Left cardiac atrium (tissue), 4 donors: ENCODE measurements around the gene NYAP1. TPM values are rescaled to one million over a fixed set of nuclear protein-coding genes. Genes with fewer than 3 reads are reported as not detected.
"Not testable (repeated sequence)": the region's sequence is repeated elsewhere in the genome, so short reads cannot be mapped to it uniquely, and the experiment has no call there.

Source experiments
- ATAC-seq, 2 donors: fragments of 200-7000 bp; cut with Tn5 transposase; one replicate each; pipeline ENCODE4 v1.9.1; 2020; ENCODE audit warnings: mild to moderate bottlenecking in 2 of 2, moderate library complexity in 2 of 2
- DNase-seq: peaks from one replicate; pipeline ENCODE4 v3.0.0-alpha.2; 2020
- intact Hi-C, 2 donors: fragments of 100-400 bp; cut with DNase I; formaldehyde crosslinking; loops; one replicate each; pipeline versions ENCODE4 v1.14.1 to v1.15.1; 2022 to 2023
- total RNA-seq, 2 donors: library from RNA; stranded (reverse); fragmentation: NEBNext Ultra II Directional; extraction: Animal tissue kit (Norgen Biotek cat#: 25700); gene quantifications; one replicate each; pipeline ENCODE4 v1.2.1, GENCODE V29; 2021
- donor health status: DM: no; HTN: yes; CAD: no.
- donor health status: DM: no; HTN: yes; CAD: no; lungs with severe emphysema.
- donor health status: DM: yes; HTN: yes; CAD: no.
- donor health status: Dilated cardiomyopathy.

NYAP1 gene
- total RNA-seq, 2 donors from 2014 or later: 0.59 to 0.97 TPM

DNA sequence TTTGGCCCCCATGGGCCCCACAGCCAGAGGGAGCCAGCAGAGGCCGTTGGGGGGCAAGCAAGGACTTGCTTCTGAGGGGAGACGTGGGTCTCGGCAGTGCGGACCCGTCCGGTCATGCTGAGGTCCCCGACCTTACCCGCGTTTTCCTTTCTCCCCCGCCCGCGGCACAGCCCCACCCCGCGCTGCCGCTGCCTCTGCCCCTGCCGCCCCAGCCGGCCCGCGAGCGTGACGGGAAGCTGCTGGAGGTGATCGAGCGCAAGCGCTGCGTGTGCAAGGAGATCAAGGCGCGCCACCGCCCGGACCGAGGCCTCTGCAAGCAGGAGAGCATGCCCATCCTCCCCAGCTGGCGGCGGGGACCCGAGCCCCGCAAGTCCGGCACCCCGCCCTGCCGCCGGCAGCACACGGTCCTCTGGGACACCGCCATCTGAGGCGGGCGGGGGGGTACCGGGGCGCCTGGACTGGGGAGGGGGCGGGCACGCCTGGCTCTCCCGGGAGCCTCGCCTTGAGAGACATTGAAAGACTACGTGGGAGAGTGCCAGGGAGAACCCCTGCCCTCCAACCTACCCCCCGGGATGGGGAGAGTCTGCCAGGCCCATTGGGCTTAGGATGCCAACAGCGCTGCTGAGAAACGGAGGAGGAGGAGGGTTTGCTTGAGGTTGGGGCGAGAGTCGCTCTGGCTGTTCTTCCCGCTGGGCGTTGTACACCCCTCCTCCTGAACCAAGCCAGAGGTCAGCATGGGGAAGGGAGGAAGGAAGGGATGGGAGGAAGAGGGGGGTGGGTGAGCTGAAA, 9.9 kb downstream of the NYAP1 start:
- peak; percentile 61 for DNase-seq
- intact Hi-C loops: no loop called here
- ATAC-seq: peak; percentile 67 to 80

DNA sequence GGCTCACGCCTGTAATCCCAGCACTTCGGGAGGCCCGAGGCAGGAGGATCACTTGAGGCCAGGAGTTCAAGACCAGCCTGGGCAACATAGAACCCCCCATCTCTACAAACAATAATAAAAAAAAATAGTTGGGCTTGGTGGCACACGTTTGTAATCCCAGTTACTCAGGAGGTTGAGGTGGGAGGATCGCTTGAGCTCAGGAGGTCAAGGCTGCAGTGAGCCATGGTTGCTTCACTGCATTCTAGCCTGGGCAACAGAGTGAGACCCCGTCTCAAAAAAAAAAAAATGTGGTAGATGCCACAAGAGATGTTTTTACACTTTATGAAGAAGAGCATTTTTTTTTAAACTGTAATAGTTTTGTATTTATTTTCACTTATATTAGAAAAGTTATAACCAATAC, 12.8 kb downstream of the NYAP1 start:
- no peak for ATAC-seq
- intact Hi-C loops: no loop called here
- no peak for DNase-seq

DNA sequence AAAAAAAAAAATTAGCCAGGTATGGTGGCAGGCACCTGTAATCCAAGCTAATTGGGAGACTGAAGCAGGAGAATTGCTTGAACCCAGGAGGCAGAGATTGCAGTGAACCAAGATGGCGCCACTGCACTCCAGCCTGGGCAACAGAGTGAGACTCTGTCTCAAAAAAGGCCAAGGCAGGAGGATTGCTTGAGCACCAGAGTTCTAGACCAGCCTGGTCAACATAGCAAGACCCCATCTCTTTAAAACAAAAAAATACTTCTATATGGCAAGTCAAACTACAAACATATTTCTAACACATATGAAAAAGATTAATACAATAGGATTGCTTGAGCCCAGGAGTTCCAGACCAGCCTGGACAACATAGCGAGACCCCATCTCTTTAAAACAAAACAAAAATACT, 17.0 kb downstream of the NYAP1 start:
- DNase-seq, intact Hi-C loops, ATAC-seq: not testable (repeated sequence)

DNA sequence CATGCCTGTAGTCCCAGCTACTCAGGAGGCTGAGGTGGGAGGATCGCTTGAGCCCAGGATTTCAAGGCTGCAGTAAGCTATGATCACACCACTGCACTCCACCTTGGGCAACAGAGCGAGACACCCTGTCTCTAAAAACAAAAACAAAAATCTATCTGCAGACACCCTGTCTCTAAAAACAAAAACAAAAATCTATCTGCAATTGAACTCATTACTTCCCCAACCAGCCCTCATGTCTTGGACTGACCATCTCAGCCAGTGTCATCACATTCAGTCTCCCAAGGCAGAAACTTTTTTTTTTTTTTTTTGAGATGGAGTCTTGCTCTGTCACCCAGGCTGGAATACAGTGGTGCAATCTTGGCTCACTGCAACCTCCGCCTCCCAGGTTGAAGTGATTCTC, 20.3 kb downstream of the NYAP1 start:
- DNase-seq, intact Hi-C loops, ATAC-seq: not testable (repeated sequence)

DNA sequence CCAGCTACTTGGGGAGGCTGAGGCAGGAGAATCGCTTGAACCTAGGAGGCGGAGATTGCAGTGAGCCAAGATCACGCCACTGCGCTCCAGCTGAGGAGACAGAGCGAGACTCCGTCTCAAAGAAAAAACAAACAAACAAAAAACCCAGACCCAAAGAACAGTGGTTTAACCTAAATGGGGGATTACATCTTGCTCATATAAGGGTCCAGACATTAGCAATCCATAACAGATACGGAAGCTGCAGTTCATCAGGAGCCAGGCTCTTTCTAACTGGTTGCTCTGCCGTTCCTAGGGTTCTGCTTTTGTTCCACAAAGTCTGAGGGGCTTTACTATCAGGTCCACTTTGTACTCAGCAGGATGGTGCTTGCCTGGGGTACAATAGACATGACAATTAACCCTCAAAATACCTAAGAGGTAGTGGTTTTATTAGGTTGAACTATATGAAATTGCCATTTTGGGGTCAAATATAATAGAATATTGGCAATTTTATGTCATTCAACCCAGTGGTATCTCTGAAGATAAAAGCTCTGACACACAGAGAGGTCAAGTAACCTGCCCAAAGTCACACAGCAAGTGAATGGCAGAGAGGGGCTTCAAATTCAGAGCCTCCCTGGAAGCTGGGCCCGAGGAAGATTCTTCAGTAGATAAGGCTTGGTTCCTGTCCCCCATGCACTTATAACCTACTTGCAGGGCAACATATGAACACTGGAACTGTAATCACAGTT, 21.3 kb downstream of the NYAP1 start:
- ATAC-seq (no peak), DNase-seq (no peak)
- intact Hi-C loops: no loop called here

DNA sequence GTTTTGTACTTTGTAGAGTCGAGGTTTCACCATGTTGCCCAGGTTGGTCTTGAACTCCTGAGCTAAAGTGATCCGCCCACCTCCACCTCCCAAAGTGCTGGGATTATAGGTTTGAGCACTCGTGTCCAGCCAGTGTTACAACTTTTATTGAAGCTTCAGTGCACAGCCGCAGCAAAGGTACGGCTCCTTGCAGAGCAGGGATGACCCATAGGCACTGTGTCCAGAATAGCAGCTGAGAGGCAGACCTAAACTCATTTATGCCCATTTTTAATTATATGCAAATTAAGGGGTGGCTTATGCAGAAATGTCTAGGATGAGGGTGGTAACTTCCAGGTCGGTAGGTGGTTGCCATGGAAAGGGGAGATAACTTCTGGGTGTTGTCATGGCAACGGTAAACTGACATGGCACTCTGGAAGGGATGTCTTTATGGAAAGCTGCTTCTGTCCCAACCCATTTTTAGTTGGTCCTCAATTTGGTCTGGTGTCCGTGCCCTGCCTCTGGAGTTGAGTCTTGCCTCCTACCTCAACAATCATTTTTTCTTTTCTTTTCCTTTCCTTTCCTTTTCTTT, 22.7 kb downstream of the NYAP1 start:
- no peak for ATAC-seq
- DNase-seq: no peak
- intact Hi-C loops: no loop called here

DNA sequence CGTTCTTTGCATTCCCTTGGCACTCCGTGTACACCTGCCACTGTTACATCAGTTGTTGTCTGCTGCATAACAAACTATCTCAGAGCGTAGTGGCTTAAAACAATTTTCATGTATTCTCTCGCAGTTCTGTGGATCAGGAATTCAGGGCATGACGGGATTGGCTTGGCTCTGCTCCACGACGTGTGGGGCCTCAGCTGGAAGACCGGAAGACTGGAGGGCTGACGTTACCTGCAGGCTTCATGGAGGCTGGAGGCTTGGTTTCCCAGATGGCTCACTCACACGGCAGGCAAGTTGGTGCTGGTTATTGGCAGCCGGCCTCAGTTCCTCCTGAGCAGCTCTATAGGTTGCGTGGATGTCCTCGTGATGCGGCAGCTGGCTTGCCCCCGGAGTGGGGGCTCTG, 25.5 kb downstream of the NYAP1 start:
- DNase-seq (no peak), ATAC-seq (peak in 1 of 2 donors; percentile 67)
- intact Hi-C loops: no loop called here

DNA sequence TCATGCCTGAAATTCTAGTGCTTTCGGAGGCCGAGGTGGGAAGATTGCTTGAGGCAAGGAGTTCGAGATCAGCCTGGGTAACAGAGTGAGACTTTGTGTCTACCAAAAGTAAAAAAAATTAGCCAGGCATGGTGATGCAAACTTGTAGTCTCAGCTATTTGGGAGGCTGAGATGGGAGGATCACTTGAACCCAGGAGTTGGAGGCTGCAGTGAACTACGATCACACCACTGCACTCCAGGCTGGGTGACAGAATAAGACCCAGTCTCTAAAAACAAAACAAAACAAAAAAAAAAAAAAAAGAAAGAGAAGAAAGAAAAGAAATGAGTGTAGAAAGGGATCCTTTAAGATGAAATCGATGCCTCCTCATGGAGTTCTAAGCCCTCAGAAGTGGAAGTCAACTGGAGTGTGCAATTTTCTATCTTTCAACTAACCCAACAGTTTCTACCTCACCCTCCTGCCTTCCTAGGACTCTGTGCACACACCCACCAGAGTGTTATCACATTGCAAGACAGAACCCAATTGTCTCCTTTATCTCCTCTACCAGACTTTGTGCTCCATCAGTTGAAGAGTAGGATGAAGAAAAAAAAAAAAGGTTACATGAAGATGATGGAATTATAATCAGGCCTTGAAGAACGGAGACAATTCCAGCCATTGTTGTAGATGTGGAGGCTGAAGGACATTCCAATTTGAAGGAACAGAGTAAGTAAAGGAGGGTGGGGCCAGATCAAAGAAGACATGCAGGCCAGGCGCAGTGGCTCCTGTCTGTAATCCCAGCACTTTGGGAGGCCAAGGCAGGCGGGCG, 26.9 kb downstream of the NYAP1 start:
- ATAC-seq (no peak), DNase-seq (no peak)
- intact Hi-C loops: no loop called here

DNA sequence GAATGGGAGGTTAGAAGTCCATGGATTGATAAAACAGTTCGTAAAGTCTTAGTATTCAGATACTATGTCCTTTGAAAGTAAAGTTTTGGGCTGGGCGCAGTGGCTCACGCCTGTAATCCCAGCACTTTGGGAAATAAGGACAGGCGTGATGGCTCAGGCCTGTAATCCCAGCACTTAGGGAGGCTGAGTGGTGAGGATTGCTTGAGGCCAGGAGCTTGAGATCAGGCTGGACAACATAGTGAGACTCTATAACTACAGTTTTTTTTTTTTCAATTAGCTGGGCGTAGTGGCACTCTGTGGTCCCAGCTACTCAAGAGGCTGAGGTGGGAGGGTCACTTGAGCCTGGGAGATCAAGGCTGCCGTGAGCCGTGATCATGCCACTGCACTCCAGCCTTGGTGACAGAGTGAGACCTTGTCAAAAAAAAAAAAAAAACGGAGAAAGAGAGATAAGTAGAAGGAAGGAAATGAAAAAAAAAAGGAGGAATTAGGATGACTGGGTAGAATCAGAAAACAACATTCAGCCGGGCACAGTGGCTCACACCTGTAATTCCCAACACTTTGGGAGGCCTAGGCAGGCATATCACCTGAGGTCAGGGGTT, 29.6 kb downstream of the NYAP1 start:
- DNase-seq: no peak
- ATAC-seq: no peak
- intact Hi-C loops: no loop called here

DNA sequence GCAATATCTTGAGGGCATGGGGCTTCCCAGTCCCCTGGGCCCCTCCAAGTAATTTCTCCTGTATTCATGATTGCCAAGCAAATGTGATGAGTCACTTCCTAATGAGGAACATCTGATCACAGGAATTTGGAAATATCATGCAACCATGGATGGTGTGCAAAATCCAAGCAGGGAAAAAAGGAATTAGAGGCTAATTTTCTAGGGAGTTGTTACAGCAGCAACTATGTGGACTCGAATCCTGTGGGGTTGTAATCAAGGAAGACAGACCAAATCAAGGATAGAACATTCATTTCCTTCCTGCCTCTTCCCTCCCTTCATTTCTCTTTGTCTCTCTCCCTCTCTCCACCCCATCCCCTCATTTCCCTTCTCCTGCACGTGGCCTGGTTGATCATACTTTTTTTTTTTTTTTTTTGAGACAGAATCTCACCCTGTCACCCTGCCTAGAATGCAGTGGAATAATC, 31.4 kb downstream of the NYAP1 start:
- DNase-seq (no peak), ATAC-seq (peak; percentile 47 to 65)
- intact Hi-C loops: no loop called here

DNA sequence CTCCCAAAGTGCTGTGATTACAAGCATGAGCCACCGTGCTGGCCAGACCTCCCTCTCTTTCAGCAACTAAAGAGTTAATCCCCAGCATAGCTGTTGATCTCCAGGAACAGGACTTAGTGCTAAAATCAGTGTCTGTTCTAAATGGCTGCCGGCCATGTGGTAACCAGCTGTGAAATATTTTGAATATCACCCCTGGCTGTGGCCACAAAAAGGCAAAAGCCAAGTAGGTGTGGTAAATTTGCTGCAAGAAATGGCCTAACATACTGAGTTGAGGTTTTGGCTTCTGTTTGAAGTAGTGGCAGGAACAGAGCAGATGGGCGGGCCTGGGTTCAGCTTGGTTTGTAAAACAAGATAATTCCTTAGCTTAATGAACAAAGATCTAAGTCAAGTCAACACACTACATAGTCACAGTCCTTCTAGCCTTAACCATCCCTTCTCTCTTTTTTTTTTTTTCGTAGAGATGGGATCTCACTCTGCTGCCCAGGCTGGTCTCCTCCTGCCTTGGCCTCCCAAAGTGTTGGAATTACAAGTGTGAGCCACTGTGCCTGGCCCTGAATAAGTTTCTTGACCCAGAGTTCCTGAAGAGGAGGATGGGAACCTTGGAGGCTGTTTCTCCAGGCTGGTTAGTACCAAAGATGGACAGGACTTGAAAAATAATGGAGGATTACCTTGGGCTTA, 32.5 kb downstream of the NYAP1 start:
- intact Hi-C loops: no loop called here
- peak; percentile 47 to 83 for ATAC-seq
- DNase-seq: peak; percentile 31

DNA sequence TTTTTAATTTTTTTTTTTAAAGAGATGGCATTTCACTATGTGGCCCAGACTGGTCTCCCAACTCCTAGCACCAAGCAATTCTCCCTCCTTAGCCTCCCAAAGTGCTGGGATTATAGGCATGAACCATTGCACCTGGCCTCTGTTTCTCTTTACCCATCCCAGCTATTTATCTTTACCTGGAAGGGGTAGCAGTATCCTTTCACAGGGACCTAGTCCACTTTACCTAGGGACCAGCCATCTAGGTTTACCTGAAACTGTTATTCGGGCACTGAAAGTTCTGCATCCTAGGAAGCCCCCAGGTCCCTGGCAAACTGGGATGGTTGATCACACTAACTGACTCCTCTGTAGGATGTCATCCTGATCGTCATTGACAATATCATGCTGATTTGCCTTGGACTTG, 33.6 kb downstream of the NYAP1 start:
- DNase-seq: no peak
- intact Hi-C loops: no loop called here
- ATAC-seq: no peak

DNA sequence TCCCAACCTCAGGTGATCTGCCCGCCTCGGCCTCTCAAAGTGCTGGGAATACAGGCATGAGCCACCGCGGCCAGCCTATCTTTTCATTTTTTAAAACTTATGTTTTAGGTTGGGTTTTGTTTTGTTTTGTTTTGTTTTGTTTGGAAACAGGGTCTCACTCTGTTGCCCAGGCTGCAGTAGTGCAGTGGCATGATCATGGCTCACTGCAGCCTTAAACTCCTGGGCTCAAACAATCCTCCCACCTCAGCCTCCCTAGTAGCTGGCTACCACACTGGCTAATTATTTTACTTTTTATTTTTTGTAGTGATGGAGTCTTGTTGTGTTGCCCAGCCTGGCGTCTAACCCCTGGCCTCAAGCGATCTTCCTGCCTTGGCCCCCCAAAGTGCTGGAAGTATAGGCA, 35.9 kb downstream of the NYAP1 start:
- DNase-seq (no peak), ATAC-seq (no peak)
- intact Hi-C loops: no loop called here

DNA sequence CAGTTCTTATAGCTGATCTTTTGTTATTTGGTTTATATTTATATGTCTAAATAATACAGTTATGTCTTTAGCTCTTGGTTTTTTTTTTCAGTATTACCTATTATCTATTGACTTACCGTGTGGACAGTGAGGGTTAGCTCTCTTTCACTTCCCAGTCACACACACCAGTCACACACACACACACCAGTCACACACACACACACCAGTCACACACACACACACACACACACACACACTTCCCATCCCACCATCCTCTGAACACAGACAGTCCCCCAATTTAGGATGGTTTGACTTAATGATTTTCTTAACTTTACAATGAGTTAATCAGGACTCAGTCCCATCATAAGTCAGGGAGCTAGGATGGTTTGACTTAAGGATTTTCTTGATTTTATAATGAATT, 36.4 kb downstream of the NYAP1 start:
- no peak for DNase-seq
- no peak for ATAC-seq
- intact Hi-C loops: no loop called here

DNA sequence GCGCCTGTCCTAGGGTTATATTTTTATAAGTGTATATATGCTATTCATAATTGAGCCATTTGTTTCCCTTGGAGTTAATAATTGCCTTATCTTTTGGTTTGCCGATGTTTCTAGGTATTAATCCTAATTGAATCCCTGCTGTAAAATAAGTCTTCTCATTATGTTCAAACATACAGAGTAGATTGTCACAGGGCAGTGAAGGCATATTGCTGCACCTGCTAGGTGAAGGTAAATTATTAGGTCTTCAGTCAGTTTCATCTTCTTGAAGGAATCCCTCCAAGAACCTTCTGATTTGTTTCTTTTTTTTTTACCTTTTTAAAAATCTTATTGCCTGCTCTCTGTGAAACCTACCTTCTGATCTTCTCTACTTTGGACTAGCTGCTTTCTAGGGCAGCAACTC, 37.3 kb downstream of the NYAP1 start:
- ATAC-seq: no peak
- intact Hi-C loops: no loop called here
- no peak for DNase-seq

DNA sequence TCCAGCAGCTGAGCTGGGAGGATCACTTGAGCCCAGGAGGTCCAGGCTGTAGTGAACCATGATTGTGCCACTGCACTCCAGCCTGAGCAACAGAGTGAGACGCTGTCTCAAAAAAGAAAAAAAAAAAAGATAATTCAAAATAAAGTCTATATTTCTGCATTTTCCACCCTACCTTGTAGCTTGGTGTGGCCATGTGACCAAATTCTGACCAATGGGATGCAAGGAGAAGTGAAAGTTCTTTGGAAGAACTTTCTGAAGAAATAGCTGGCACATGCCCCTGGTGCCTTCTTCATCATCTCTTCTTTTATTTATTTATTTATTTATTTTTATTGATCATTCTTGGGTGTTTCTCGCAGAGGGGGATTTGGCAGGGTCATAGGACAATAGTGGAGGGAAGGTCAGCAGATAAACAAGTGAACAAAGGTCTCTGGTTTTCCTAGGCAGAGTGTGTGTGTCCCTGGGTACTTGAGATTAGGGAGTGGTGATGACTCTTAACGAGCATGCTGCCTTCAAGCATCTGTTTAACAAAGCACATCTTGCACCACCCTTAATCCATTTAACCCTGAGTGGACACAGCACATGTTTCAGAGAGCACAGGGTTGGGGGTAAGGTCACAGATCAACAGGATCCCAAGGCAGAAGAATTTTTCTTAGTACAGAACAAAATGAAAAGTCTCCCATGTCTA, 38.3 kb downstream of the NYAP1 start:
- ATAC-seq, intact Hi-C loops: not testable (repeated sequence)

DNA sequence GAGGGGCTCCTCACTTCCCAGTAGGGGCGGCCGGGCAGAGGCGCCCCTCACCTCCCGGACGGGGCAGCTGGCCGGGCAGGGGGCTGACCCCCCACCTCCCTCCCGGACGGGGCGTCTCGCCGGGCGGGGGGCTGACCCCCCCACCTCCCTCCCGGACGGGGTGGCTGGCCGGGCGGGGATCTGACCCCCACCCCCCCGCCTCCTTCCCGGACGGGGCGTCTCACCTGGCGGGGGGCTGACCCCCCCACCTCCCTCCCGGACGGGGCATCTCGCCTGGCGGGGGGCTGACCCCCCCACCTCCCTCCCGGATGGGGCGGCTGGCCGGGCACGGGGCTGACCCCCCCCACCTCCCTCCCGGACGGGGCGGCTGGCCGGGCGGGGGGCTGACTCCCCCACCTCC, 39.5 kb downstream of the NYAP1 start:
- DNase-seq, ATAC-seq, intact Hi-C loops: not testable (repeated sequence)

More for the DNA sequence above, 38.3 kb downstream of the NYAP1 start:
- DNase-seq: not testable (repeated sequence)
